H1 (cell line): ENCODE data around the gene PGAP3. TPM values are rescaled to one million over a fixed set of nuclear protein-coding genes. Genes with fewer than 3 reads are reported as not detected.
A peak's percentile ranks its signal among the peaks of the same experiment; 100 is the strongest.

ENCODE experiments used
- CTCF ChIA-PET: fragments of 300-600 bp; sonication (Branson Sonifier 250); formaldehyde crosslinking; loops from one replicate; lab custom pipeline; 2021; ENCODE audit not compliant: partially characterized antibody; lab: Charles Lee
- POLR2A ChIA-PET: fragments of 300-600 bp; sonication (Branson Sonifier 250); formaldehyde crosslinking; loops from one replicate; lab custom pipeline; 2021; ENCODE audit warnings: inconsistent platforms; ENCODE audit not compliant: partially characterized antibody; lab: Charles Lee
- DNase-seq, 2 experiments: peaks; one replicate each; pipeline versions ENCODE4 v3.0.0 to v3.0.0-alpha.2; 2010 to 2022; ENCODE audit warnings: low spot score in 2 of 2, low read depth in 1 of 2, mixed read lengths in 1 of 2
- FAIRE-seq: peaks from 2 replicates; lab custom pipeline; 2011; peaks lifted over from hg19 to GRCh38; lab: Jason Lieb, UNC
- H2AFZ ChIP-seq: 2 replicates; pipeline ENCODE4 v1.8.1; 2012; ENCODE audit warnings: low read length, inconsistent platforms
- H2AK5ac ChIP-seq: 2 replicates; pipeline ENCODE4 v1.6.1; 2013; ENCODE audit warnings: low read depth, low read length
- H2BK120ac ChIP-seq: replicated peaks from 2 replicates; pipeline ENCODE3; 2013; ENCODE audit warnings: low read depth, low read length, inconsistent platforms
- H2BK12ac ChIP-seq: 2 replicates; pipeline ENCODE4 v1.6.1; 2013; ENCODE audit warnings: low read depth, low read length
- H2BK15ac ChIP-seq: 2 replicates; pipeline ENCODE4 v1.6.1; 2013; ENCODE audit warnings: low read length
- H2BK20ac ChIP-seq: 2 replicates; pipeline ENCODE4 v1.6.1; 2013; ENCODE audit warnings: low read length
- H2BK5ac ChIP-seq: 2 replicates; pipeline ENCODE4 v1.6.1; 2013; ENCODE audit warnings: low read depth, low read length
- H3K14ac ChIP-seq: 2 replicates; pipeline ENCODE4 v1.6.1; 2013; ENCODE audit warnings: inconsistent platforms; ENCODE audit not compliant: insufficient read length
- H3K18ac ChIP-seq: 2 replicates; pipeline ENCODE4 v1.6.1; 2013; ENCODE audit warnings: low read length; ENCODE audit errors: extremely low read depth
- H3K23ac ChIP-seq: 2 replicates; pipeline ENCODE4 v1.6.1; 2013; ENCODE audit warnings: inconsistent platforms; ENCODE audit not compliant: insufficient read length
- H3K23me2 ChIP-seq: 2 replicates; pipeline ENCODE4 v1.6.1; 2013; ENCODE audit warnings: low read depth, low read length
- H3K27ac ChIP-seq: 2 replicates; pipeline ENCODE4 v1.6.1; 2011; ENCODE audit warnings: low read depth, low read length, inconsistent platforms
- H3K27me3 ChIP-seq, 4 experiments: replicated peaks in 1 of 4; 1 replicate in 1 of 4; 2 replicates in 3 of 4; pipeline versions ENCODE4 v1.6.1 to v1.8.1; 2011 to 2013; ENCODE audit warnings: low read length in 3 of 4, mild to moderate bottlenecking in 3 of 4, inconsistent platforms in 2 of 4, mixed read lengths in 2 of 4, moderate library complexity in 1 of 4; ENCODE audit not compliant: control insufficient read depth in 3 of 4, insufficient read depth in 3 of 4; ENCODE audit errors: extremely low read depth in 1 of 4
- H3K36me3 ChIP-seq, 4 experiments: 2 replicates each; pipeline versions ENCODE4 v1.6.1 to v1.8.1; 2011 to 2013; ENCODE audit warnings: mild to moderate bottlenecking in 4 of 4, low read length in 3 of 4, moderate library complexity in 2 of 4, control low read depth in 1 of 4, inconsistent platforms in 1 of 4; ENCODE audit not compliant: insufficient read depth in 4 of 4, control insufficient read depth in 2 of 4
- H3K4ac ChIP-seq: replicated peaks from 2 replicates; pipeline ENCODE3; 2013; ENCODE audit warnings: low read length, low read depth, mixed read lengths, inconsistent platforms; ENCODE audit not compliant: insufficient read length
- H3K4me1 ChIP-seq, 4 experiments: replicated peaks in 1 of 4; 1 replicate in 1 of 4; 2 replicates in 3 of 4; pipeline versions ENCODE4 v1.6.1 to v1.8.1; 2011 to 2013; ENCODE audit warnings: low read length in 3 of 4, inconsistent platforms in 2 of 4, mixed read lengths in 1 of 4; ENCODE audit not compliant: insufficient read depth in 4 of 4, control insufficient read depth in 3 of 4
- H3K4me2 ChIP-seq, 2 experiments: 2 replicates each; pipeline versions ENCODE4 v1.6.1 to v1.8.1; 2011 to 2013; ENCODE audit warnings: low read depth in 2 of 2, low read length in 2 of 2, control low read depth in 1 of 2, inconsistent platforms in 1 of 2, mild to moderate bottlenecking in 1 of 2; ENCODE audit not compliant: insufficient read depth in 1 of 2
- H3K4me3 ChIP-seq, 4 experiments: fragments of 200-600, 300-600 bp in 1 of 4; sonication (generic), shearing (Covaris generic), sonication (Bioruptor Twin) in 1 of 4; 2 replicates each; pipeline versions ENCODE4 v1.5.1 to v1.8.1; 2011 to 2016; ENCODE audit warnings: low read length in 4 of 4, low read depth in 3 of 4, control low read depth in 2 of 4, inconsistent platforms in 2 of 4, mild to moderate bottlenecking in 2 of 4, mixed read lengths in 1 of 4, moderate library complexity in 1 of 4; ENCODE audit not compliant: insufficient read depth in 2 of 4; ENCODE audit errors: extremely low read depth in 1 of 4
- H3K56ac ChIP-seq: replicated peaks from 2 replicates; pipeline ENCODE3; 2013; ENCODE audit warnings: low read depth, mild to moderate bottlenecking, mixed read lengths, low read length, inconsistent platforms; ENCODE audit not compliant: insufficient read length
- H3K79me1 ChIP-seq: 2 replicates; pipeline ENCODE4 v1.6.1; 2013; ENCODE audit warnings: low read depth, low read length, control low read depth
- H3K79me2 ChIP-seq, 2 experiments: 2 replicates each; pipeline versions ENCODE4 v1.6.1 to v1.8.1; 2012 to 2013; ENCODE audit warnings: low read length in 2 of 2, mild to moderate bottlenecking in 2 of 2, inconsistent platforms in 1 of 2; ENCODE audit not compliant: insufficient read depth in 2 of 2, control insufficient read depth in 1 of 2
- H3K9ac ChIP-seq, 4 experiments: replicated peaks in 1 of 4; 1 replicate in 1 of 4; 2 replicates in 3 of 4; pipeline versions ENCODE4 v1.6.1 to v1.8.1; 2011 to 2013; ENCODE audit warnings: low read depth in 3 of 4, low read length in 3 of 4, control low read depth in 2 of 4, mild to moderate bottlenecking in 2 of 4, moderate library complexity in 2 of 4, inconsistent platforms in 1 of 4; ENCODE audit errors: extremely low read depth in 1 of 4
- H3K9me3 ChIP-seq, 2 experiments: 2 replicates each; pipeline versions ENCODE4 v1.6.1 to v1.8.1; 2012 to 2013; ENCODE audit warnings: mild to moderate bottlenecking in 2 of 2, moderate library complexity in 2 of 2, control low read depth in 1 of 2, inconsistent platforms in 1 of 2, low read depth in 1 of 2, low read length in 1 of 2, mixed read lengths in 1 of 2; ENCODE audit not compliant: insufficient read depth in 2 of 2
- H4K20me1 ChIP-seq, 2 experiments: replicated peaks in 1 of 2; 2 replicates each; pipeline versions ENCODE3 to v1.8.1; 2011 to 2013; ENCODE audit warnings: inconsistent platforms in 2 of 2, low read length in 2 of 2, mild to moderate bottlenecking in 1 of 2; ENCODE audit not compliant: insufficient read depth in 2 of 2, control insufficient read depth in 1 of 2
- H4K5ac ChIP-seq: 2 replicates; pipeline ENCODE4 v1.6.1; 2013; ENCODE audit warnings: low read length, low read depth, mixed read lengths, inconsistent platforms; ENCODE audit not compliant: insufficient read length
- H4K8ac ChIP-seq: 2 replicates; pipeline ENCODE4 v1.8.0; 2013; ENCODE audit warnings: mild to moderate bottlenecking, moderate library complexity, low read length, inconsistent platforms; ENCODE audit not compliant: insufficient read depth; ENCODE audit errors: extremely low read depth
- H4K91ac ChIP-seq: replicated peaks from 2 replicates; pipeline ENCODE3; 2013; ENCODE audit warnings: low read length, mixed read lengths, inconsistent platforms; ENCODE audit not compliant: insufficient read length
- CBX8 ChIP-seq: fragments of 300-800, 300-1000 bp; sonication (generic); IDR thresholded peaks from 2 replicates; pipeline ENCODE4 v1.7.1; 2016; ENCODE audit warnings: low read depth, low read length, borderline replicate concordance
- CHD2 ChIP-seq: IDR thresholded peaks from 2 replicates; pipeline ENCODE4 v1.6.1; 2012; ENCODE audit warnings: low read length, improper control_type of control experiment
- CTBP2 ChIP-seq: IDR thresholded peaks from 2 replicates; pipeline ENCODE4 v1.7.0; 2011; ENCODE audit warnings: borderline replicate concordance, mild to moderate bottlenecking, moderate library complexity, mixed read lengths, low read length; ENCODE audit not compliant: insufficient read depth, insufficient read length
- GABPA ChIP-seq: IDR thresholded peaks from 2 replicates; pipeline ENCODE4 v1.6.1; 2011; ENCODE audit warnings: mild to moderate bottlenecking, low read length, moderate library complexity, borderline replicate concordance; ENCODE audit not compliant: insufficient read depth
- HDAC2 ChIP-seq, 2 experiments: fragments of 300-600 bp in 1 of 2; sonication (generic) in 1 of 2; IDR thresholded peaks; 2 replicates each; pipeline ENCODE4 v1.6.1; 2011 to 2012; ENCODE audit warnings: low read depth in 2 of 2, low read length in 2 of 2, mild to moderate bottlenecking in 2 of 2, moderate library complexity in 2 of 2, borderline replicate concordance in 1 of 2, inconsistent platforms in 1 of 2
- HDAC6 ChIP-seq: IDR thresholded peaks from one replicate; pipeline ENCODE4 v1.7.1; 2012; ENCODE audit warnings: low read depth, mild to moderate bottlenecking, inconsistent platforms, low read length, moderate library complexity
- KDM5A ChIP-seq: fragments of 200-600 bp; IDR thresholded peaks from 2 replicates; pipeline ENCODE4 v1.7.1; 2012; ENCODE audit warnings: mild to moderate bottlenecking, low read length, inconsistent platforms, mixed read lengths
- NRF1 ChIP-seq: IDR thresholded peaks from 2 replicates; pipeline ENCODE4 v1.6.1; 2011; ENCODE audit warnings: mild to moderate bottlenecking, low read depth, low read length, improper control_type of control experiment
- PHF8 ChIP-seq: fragments of 200-600 bp; sonication (generic); conservative IDR thresholded peaks from 2 replicates; pipeline ENCODE4 v1.7.1; 2012; ENCODE audit warnings: low read depth, mild to moderate bottlenecking, inconsistent platforms, low read length, moderate library complexity
- SRF ChIP-seq: IDR thresholded peaks from 2 replicates; pipeline ENCODE4 v1.6.1; 2011; ENCODE audit warnings: mild to moderate bottlenecking, low read depth, low read length, moderate library complexity
- WGBS, 2 experiments: shearing (Covaris generic) in 1 of 2; methylation state at CpG; one replicate each; pipeline versions ENCODE4 v1.1.6 to v1.1.7; 2013 to 2015; ENCODE audit warnings: low lambda C conversion rate in 2 of 2, mixed read lengths in 2 of 2, inconsistent platforms in 1 of 2, low coverage in 1 of 2, missing lambda C conversion rate in 1 of 2; ENCODE audit not compliant: insufficient replicate concordance in 2 of 2, insufficient coverage in 1 of 2, insufficient read length in 1 of 2; ENCODE audit errors: extremely low coverage in 1 of 2, missing lambda C conversion rate in 1 of 2; 5-methylcytosine and 5-hydroxymethylcytosine counted together
- polyA plus RNA-seq, 7 experiments: library from polyadenylated mRNA; depleted of rRNA in 3 of 7; stranded (reverse) in 5 of 7; unstranded in 2 of 7; fragments of >200 nt in 5 of 7; fragments of 200-250 nt in 2 of 7; gene quantifications; 1 replicate in 5 of 7; 2 replicates in 1 of 7; 4 replicates in 1 of 7; pipeline versions ENCODE4 v1.2.1 to v1.2.3, GENCODE V29; 2011 to 2013; ENCODE audit warnings: missing spikeins in 2 of 7, mixed read lengths in 2 of 7
- total RNA-seq: library from RNA; stranded (reverse); fragmentation: NEBNext Ultra II Directional; extraction: Animal tissue kit (Norgen Biotek cat#: 25700); gene quantifications from 2 replicates; pipeline ENCODE4 v1.2.1, GENCODE V29; 2021

PGAP3 gene
- total and polyA plus RNA-seq, 2 of the 8 experiments (the other 6 are each of a cell fraction or from before 2014, with no cell fraction given): 21.0 to 30.7 TPM

DNA sequence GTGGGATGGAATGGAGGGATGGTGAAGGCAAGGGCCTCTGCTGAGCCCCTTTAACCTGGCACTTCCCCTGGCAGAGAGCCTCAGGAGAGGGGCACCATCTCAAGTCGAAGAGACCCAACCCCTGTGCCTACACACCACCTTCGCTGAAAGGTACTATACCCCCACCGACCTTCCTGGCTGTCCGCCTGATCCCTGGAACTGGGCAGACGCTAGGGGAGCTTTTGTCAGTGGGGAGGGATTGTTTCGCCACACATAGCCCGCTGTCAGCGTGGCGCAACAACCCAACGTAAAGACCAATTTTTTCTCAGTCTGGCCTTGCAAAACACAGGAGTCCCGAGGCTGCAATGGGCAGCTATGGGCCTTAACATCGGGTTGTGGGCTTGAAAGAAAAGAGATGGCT is 58.0 kb downstream of the PGAP3 start:
- H3K27me3 ChIP-seq: peaks cover 2 to 34% (median 29%) of the 10 kb centered on the region in 4 experiments; a peak in 6 of 7 replicates
- H2BK15ac ChIP-seq: 0 out of 2 replicates have a peak overlapping the region, but pooled peaks have one; percentile 10
- no peak overlapping the region for H3K14ac ChIP-seq
- no peak overlapping the region for H3K23ac ChIP-seq
- H2BK5ac ChIP-seq: peak overlapping the region; percentile 56; the same call in 1 of the 2 replicates
- WGBS, 2 experiments: 92% methylated on average over 12 of the region's 12 CpGs; no CpG with 5 or more reads in 1 of the 2 experiments
- FAIRE-seq: no peak
- no peaks in the 10 kb centered on the region for H3K79me2 ChIP-seq
- H2AK5ac ChIP-seq: peak overlapping the region; percentile 75; the same call in 1 of the 2 replicates
- peak overlapping the region; percentile 86; the same call in 1 of the 2 replicates for H2BK12ac ChIP-seq
- H3K9ac ChIP-seq: no peak overlapping the region
- no peak overlapping the region for H3K27ac ChIP-seq
- no peak for DNase-seq
- H2BK120ac ChIP-seq: peak overlapping the region; percentile 48
- no peaks in the 10 kb centered on the region for H3K9me3 ChIP-seq
- peak overlapping the region; percentile 51 for H2BK20ac ChIP-seq
- TF ChIP-seq KDM5A (no peak), GABPA (no peak), SRF (no peak), CTBP2 (no peak), CBX8 (no peak), PHF8 (no peak), HDAC6 (no peak), CHD2 (no peak), NRF1 (no peak), HDAC2 (IDR thresholded peaks at IDR 0.05; ENCODE audit: borderline replicate concordance in 1 of 2, low read depth in 2 of 2, low read length in 2 of 2) (no peak)
- H3K56ac ChIP-seq: no peak overlapping the region
- H4K8ac ChIP-seq: no peak overlapping the region
- no peak overlapping the region; a peak in 1 of 4 replicates for H3K4me2 ChIP-seq
- H2AFZ ChIP-seq: no peak overlapping the region
- no peak overlapping the region for H3K4me3 ChIP-seq
- CTCF ChIA-PET: interaction anchor here (1.3 to 49.2 kb wide), 6 partner anchors 7 to 127 kb away, joined by 3 to 1885 read pairs (median 556); partner anchors contain the start of genes ERBB2, PGAP3, PNMT and PPP1R1B
- 0 out of 2 replicates have a peak overlapping the region, but pooled peaks have one; percentile 56 for H3K18ac ChIP-seq
- no peak overlapping the region for H4K5ac ChIP-seq
- 0 out of 2 replicates have a peak, but pooled peaks cover 2% of the 10 kb centered on the region for H3K79me1 ChIP-seq
- H4K91ac ChIP-seq: peak overlapping the region; percentile 69
- peaks cover 8 to 57% (median 46%) of the 10 kb centered on the region in 4 experiments for H3K4me1 ChIP-seq
- peaks cover 0 to 1% of the 10 kb centered on the region in 2 experiments for H4K20me1 ChIP-seq
- no peaks in the 10 kb centered on the region for H3K36me3 ChIP-seq
- H3K23me2 ChIP-seq: peaks cover 12% of the 10 kb centered on the region
- no peak overlapping the region for H3K4ac ChIP-seq
- POLR2A ChIA-PET: interaction anchor here (0.8 to 5.8 kb wide), 9 partner anchors 10 to 125 kb away, joined by 3 to 39 read pairs (median 4); partner anchors contain the start of genes PNMT and TCAP
